ENCODE results near the gene IFNL2.
"Not testable (repeated sequence)": the region's sequence is repeated elsewhere in the genome, so short reads cannot be mapped to it uniquely, and the experiment has no call there.

The IFNL2 gene

GRCh38 chr19:39268085-39268484 is at the start of gene IFNL2:
Gene IFNL2 (plus strand): TSS chr19:39268396. CDS start chr19:39268569, 173 bp downstream.
- not testable (repeated sequence) for H3K4me1 ChIP-seq (ENCODE audit: insufficient read depth, low read length); H3K27ac ChIP-seq (ENCODE audit: low read length); H3K36me3 ChIP-seq (ENCODE audit: insufficient read depth, low read depth, low read length); H3K9ac ChIP-seq (ENCODE audit: low read depth, low read length); H3K9me3 ChIP-seq (ENCODE audit: insufficient read depth, low read depth, low read length); H3K4me3 ChIP-seq (ENCODE audit: low read length)
- H3K27me3 ChIP-seq (ENCODE audit: insufficient read depth, low read length), result peaks cover 59% of the 10 kb centered on the region

- H3K27ac ChIP-seq (ENCODE audit: low read length); H3K9me3 ChIP-seq (ENCODE audit: insufficient read depth, low read depth, low read length); H3K9ac ChIP-seq (ENCODE audit: low read depth, low read length); H3K4me1 ChIP-seq (ENCODE audit: insufficient read depth, low read length); H3K36me3 ChIP-seq (ENCODE audit: insufficient read depth, low read depth, low read length); H3K4me3 ChIP-seq (ENCODE audit: low read length): not testable (repeated sequence)
- peaks cover 26% of the 10 kb centered on the region for H3K27me3 ChIP-seq (ENCODE audit: insufficient read depth, low read length)
Observed at GRCh38 chr19:39219108-39219507, 49.1 kb upstream of the IFNL2 start.

- no peak overlapping the region for H3K4me3 ChIP-seq (ENCODE audit: low read length)
- H3K9me3 ChIP-seq (ENCODE audit: insufficient read depth, low read depth, low read length), result no peaks in the 10 kb centered on the region
- H3K27ac ChIP-seq (ENCODE audit: low read length), result no peak overlapping the region
- H3K9ac ChIP-seq (ENCODE audit: low read depth, low read length), result no peak overlapping the region
- peaks cover 43% of the 10 kb centered on the region for H3K27me3 ChIP-seq (ENCODE audit: insufficient read depth, low read length)
- H3K4me1 ChIP-seq (ENCODE audit: insufficient read depth, low read length), result no peaks in the 10 kb centered on the region
- H3K36me3 ChIP-seq (ENCODE audit: insufficient read depth, low read depth, low read length), result no peaks in the 10 kb centered on the region
Observed at GRCh38 chr19:39223703-39224279, 44.4 kb upstream of the IFNL2 start.

GRCh38 chr19:39224910-39225309 is 43.3 kb upstream of the IFNL2 start:
- Histone ChIP-seq H3K4me3 (ENCODE audit: low read length) (no peak overlapping the region), H3K27me3 (ENCODE audit: insufficient read depth, low read length) (peaks cover 39% of the 10 kb centered on the region), H3K4me1 (ENCODE audit: insufficient read depth, low read length) (no peaks in the 10 kb centered on the region), H3K36me3 (ENCODE audit: insufficient read depth, low read depth, low read length) (no peaks in the 10 kb centered on the region), H3K9me3 (ENCODE audit: insufficient read depth, low read depth, low read length) (no peaks in the 10 kb centered on the region), H3K9ac (ENCODE audit: low read depth, low read length) (no peak overlapping the region), H3K27ac (ENCODE audit: low read length) (no peak overlapping the region)

GRCh38 chr19:39230096-39230764 is 38.0 kb upstream of the IFNL2 start:
- H3K4me1 ChIP-seq (ENCODE audit: insufficient read depth, low read length), result no peaks in the 10 kb centered on the region
- no peaks in the 10 kb centered on the region for H3K36me3 ChIP-seq (ENCODE audit: insufficient read depth, low read depth, low read length)
- no peak overlapping the region for H3K27ac ChIP-seq (ENCODE audit: low read length)
- H3K27me3 ChIP-seq (ENCODE audit: insufficient read depth, low read length), result peaks cover 24% of the 10 kb centered on the region
- no peaks in the 10 kb centered on the region for H3K9me3 ChIP-seq (ENCODE audit: insufficient read depth, low read depth, low read length)
- H3K9ac ChIP-seq (ENCODE audit: low read depth, low read length), result no peak overlapping the region
- no peak overlapping the region for H3K4me3 ChIP-seq (ENCODE audit: low read length)

GRCh38 chr19:39232708-39233107 is 35.5 kb upstream of the IFNL2 start:
- Histone ChIP-seq H3K27ac (ENCODE audit: low read length) (no peak overlapping the region), H3K9me3 (ENCODE audit: insufficient read depth, low read depth, low read length) (no peaks in the 10 kb centered on the region), H3K27me3 (ENCODE audit: insufficient read depth, low read length) (peaks cover 19% of the 10 kb centered on the region), H3K9ac (ENCODE audit: low read depth, low read length) (no peak overlapping the region), H3K4me3 (ENCODE audit: low read length) (no peak overlapping the region), H3K36me3 (ENCODE audit: insufficient read depth, low read depth, low read length) (no peaks in the 10 kb centered on the region), H3K4me1 (ENCODE audit: insufficient read depth, low read length) (no peaks in the 10 kb centered on the region)

- no peaks in the 10 kb centered on the region for H3K9me3 ChIP-seq (ENCODE audit: insufficient read depth, low read depth, low read length)
- H3K4me3 ChIP-seq (ENCODE audit: low read length), result no peak overlapping the region
- H3K36me3 ChIP-seq (ENCODE audit: insufficient read depth, low read depth, low read length), result no peaks in the 10 kb centered on the region
- H3K27ac ChIP-seq (ENCODE audit: low read length), result no peak overlapping the region
- no peaks in the 10 kb centered on the region for H3K4me1 ChIP-seq (ENCODE audit: insufficient read depth, low read length)
- H3K9ac ChIP-seq (ENCODE audit: low read depth, low read length), result no peak overlapping the region
- H3K27me3 ChIP-seq (ENCODE audit: insufficient read depth, low read length), result peaks cover 23% of the 10 kb centered on the region
Observed at GRCh38 chr19:39236527-39236926, 31.7 kb upstream of the IFNL2 start.

- Histone ChIP-seq H3K9me3 (ENCODE audit: insufficient read depth, low read depth, low read length) (no peaks in the 10 kb centered on the region), H3K9ac (ENCODE audit: low read depth, low read length) (no peak overlapping the region), H3K4me1 (ENCODE audit: insufficient read depth, low read length) (no peaks in the 10 kb centered on the region), H3K4me3 (ENCODE audit: low read length) (no peak overlapping the region), H3K27ac (ENCODE audit: low read length) (no peak overlapping the region), H3K36me3 (ENCODE audit: insufficient read depth, low read depth, low read length) (no peaks in the 10 kb centered on the region), H3K27me3 (ENCODE audit: insufficient read depth, low read length) (peaks cover 19% of the 10 kb centered on the region)
Observed at GRCh38 chr19:39237200-39238184, 30.7 kb upstream of the IFNL2 start.

- H3K4me3 ChIP-seq (ENCODE audit: low read length), result no peak overlapping the region
- H3K4me1 ChIP-seq (ENCODE audit: insufficient read depth, low read length), result no peaks in the 10 kb centered on the region
- H3K9ac ChIP-seq (ENCODE audit: low read depth, low read length), result no peak overlapping the region
- H3K9me3 ChIP-seq (ENCODE audit: insufficient read depth, low read depth, low read length), result no peaks in the 10 kb centered on the region
- no peaks in the 10 kb centered on the region for H3K36me3 ChIP-seq (ENCODE audit: insufficient read depth, low read depth, low read length)
- no peak overlapping the region for H3K27ac ChIP-seq (ENCODE audit: low read length)
- peaks cover 19% of the 10 kb centered on the region for H3K27me3 ChIP-seq (ENCODE audit: insufficient read depth, low read length)
Observed at GRCh38 chr19:39238209-39238608, 30.0 kb upstream of the IFNL2 start.

GRCh38 chr19:39238944-39239343 is 29.3 kb upstream of the IFNL2 start:
- Histone ChIP-seq H3K4me1 (ENCODE audit: insufficient read depth, low read length) (no peaks in the 10 kb centered on the region), H3K27ac (ENCODE audit: low read length) (no peak overlapping the region), H3K27me3 (ENCODE audit: insufficient read depth, low read length) (peaks cover 19% of the 10 kb centered on the region), H3K9me3 (ENCODE audit: insufficient read depth, low read depth, low read length) (no peaks in the 10 kb centered on the region), H3K9ac (ENCODE audit: low read depth, low read length) (no peak overlapping the region), H3K36me3 (ENCODE audit: insufficient read depth, low read depth, low read length) (no peaks in the 10 kb centered on the region), H3K4me3 (ENCODE audit: low read length) (no peak overlapping the region)

- no peaks in the 10 kb centered on the region for H3K36me3 ChIP-seq (ENCODE audit: insufficient read depth, low read depth, low read length)
- no peaks in the 10 kb centered on the region for H3K9me3 ChIP-seq (ENCODE audit: insufficient read depth, low read depth, low read length)
- H3K9ac ChIP-seq (ENCODE audit: low read depth, low read length), result no peak overlapping the region
- H3K4me1 ChIP-seq (ENCODE audit: insufficient read depth, low read length), result no peaks in the 10 kb centered on the region
- H3K27me3 ChIP-seq (ENCODE audit: insufficient read depth, low read length), result peaks cover 19% of the 10 kb centered on the region
- H3K4me3 ChIP-seq (ENCODE audit: low read length), result no peak overlapping the region
- H3K27ac ChIP-seq (ENCODE audit: low read length), result no peak overlapping the region
Observed at GRCh38 chr19:39240421-39240820, 27.8 kb upstream of the IFNL2 start.

Measured in iPS-20b (cell line).